ENCODE measurements around the gene SEMA4B.

SEMA4B gene

GRCh38 chr15:90203922-90204321 lies 2.8 kb downstream of the SEMA4B start:
- DNase-seq (ENCODE audit: extremely low read depth in 1 of 2, low read depth in 1 of 2): no peak

GRCh38 chr15:90205050-90205848 lies 4.1 kb downstream of the SEMA4B start:
- DNase-seq (ENCODE audit: extremely low read depth in 1 of 2, low read depth in 1 of 2): no peak

- DNase-seq (ENCODE audit: extremely low read depth in 1 of 2, low read depth in 1 of 2): no peak
Observed at GRCh38 chr15:90205886-90206285, 4.8 kb downstream of the SEMA4B start.

GRCh38 chr15:90207252-90207651 lies 6.1 kb downstream of the SEMA4B start:
- no peak for DNase-seq (ENCODE audit: extremely low read depth in 1 of 2, low read depth in 1 of 2)

GRCh38 chr15:90208356-90208755 lies 7.2 kb downstream of the SEMA4B start:
- no peak for DNase-seq (ENCODE audit: extremely low read depth in 1 of 2, low read depth in 1 of 2)

- DNase-seq (ENCODE audit: extremely low read depth in 1 of 2, low read depth in 1 of 2): no peak
Observed at GRCh38 chr15:90209591-90209990, 8.5 kb downstream of the SEMA4B start.

- no peak for DNase-seq (ENCODE audit: extremely low read depth in 1 of 2, low read depth in 1 of 2)
Observed at GRCh38 chr15:90210593-90210992, 9.5 kb downstream of the SEMA4B start.

- no peak for DNase-seq (ENCODE audit: extremely low read depth in 1 of 2, low read depth in 1 of 2)
Observed at GRCh38 chr15:90211009-90211408, 9.9 kb downstream of the SEMA4B start.

- no peak for DNase-seq (ENCODE audit: extremely low read depth in 1 of 2, low read depth in 1 of 2)
Observed at GRCh38 chr15:90211440-90212143, 10.5 kb downstream of the SEMA4B start.

- DNase-seq (ENCODE audit: extremely low read depth in 1 of 2, low read depth in 1 of 2): no peak
Observed at GRCh38 chr15:90212221-90213098, 11.3 kb downstream of the SEMA4B start.

GRCh38 chr15:90213122-90213817 lies 12.1 kb downstream of the SEMA4B start:
- no peak for DNase-seq (ENCODE audit: extremely low read depth in 1 of 2, low read depth in 1 of 2)

- DNase-seq (ENCODE audit: extremely low read depth in 1 of 2, low read depth in 1 of 2): no peak
Observed at GRCh38 chr15:90213818-90214204, 12.7 kb downstream of the SEMA4B start.

GRCh38 chr15:90214553-90215196 lies 13.5 kb downstream of the SEMA4B start:
- no peak for DNase-seq (ENCODE audit: extremely low read depth in 1 of 2, low read depth in 1 of 2)

GRCh38 chr15:90217671-90218394 lies 16.7 kb downstream of the SEMA4B start:
- no peak for DNase-seq (ENCODE audit: extremely low read depth in 1 of 2, low read depth in 1 of 2)

- DNase-seq (ENCODE audit: extremely low read depth in 1 of 2, low read depth in 1 of 2): peak in 1 of 2 donors; percentile 51
Observed at GRCh38 chr15:90219421-90220141, 18.5 kb downstream of the SEMA4B start.

- no peak for DNase-seq (ENCODE audit: extremely low read depth in 1 of 2, low read depth in 1 of 2)
Observed at GRCh38 chr15:90221246-90221900, 20.2 kb downstream of the SEMA4B start.

- no peak for DNase-seq (ENCODE audit: extremely low read depth in 1 of 2, low read depth in 1 of 2)
Observed at GRCh38 chr15:90222547-90222946, 21.4 kb downstream of the SEMA4B start.

GRCh38 chr15:90223441-90224165 lies 22.5 kb downstream of the SEMA4B start:
- no peak for DNase-seq (ENCODE audit: extremely low read depth in 1 of 2, low read depth in 1 of 2)

Data from activated CD8-positive, alpha-beta memory T cell treated with anti-CD3 and anti-CD28 coated beads for 1 hour (primary cell).